CD4-positive, alpha-beta T cell treated with Interleukin-4 for 4 hours (primary cell): ENCODE measurements around the gene CLTB.

Source experiments
- DNase-seq: peaks from one replicate; pipeline ENCODE4 v3.0.0-alpha.2; 2020

CLTB gene

GRCh38 chr5:176379881-176380280 lies 36.5 kb downstream of the CLTB start:
- no peak for DNase-seq

- DNase-seq: no peak
These were observed 43.1 kb downstream of the CLTB start for GRCh38 chr5:176373100-176373818.

- DNase-seq: no peak
These were observed 44.5 kb downstream of the CLTB start for GRCh38 chr5:176371621-176372539.

- DNase-seq: no peak
These were observed 46.2 kb downstream of the CLTB start for GRCh38 chr5:176369934-176370711.

GRCh38 chr5:176368726-176369125 lies 47.6 kb downstream of the CLTB start:
- no peak for DNase-seq

GRCh38 chr5:176366232-176366894 lies 50.0 kb downstream of the CLTB start:
- DNase-seq: no peak

GRCh38 chr5:176365351-176366231 lies 50.7 kb downstream of the CLTB start, which contains the start of gene ARL10:
TSS of gene ARL10 (plus strand) at chr5:176365487. CDS start at chr5:176365564, 77 bp downstream.
- peak; percentile 54 for DNase-seq

- DNase-seq: no peak
These were observed 51.5 kb downstream of the CLTB start for GRCh38 chr5:176364765-176365350.

GRCh38 chr5:176362233-176362490 lies 54.2 kb downstream of the CLTB start:
- no peak for DNase-seq

GRCh38 chr5:176361437-176362232 lies 54.7 kb downstream of the CLTB start, which contains the start of gene KIAA1191:
TSS of gene KIAA1191 (minus strand) at chr5:176361764. CDS start at chr5:176359508, 2,256 bp downstream.
- DNase-seq: peak; percentile 95

- DNase-seq: no peak
These were observed 55.4 kb downstream of the CLTB start for GRCh38 chr5:176360894-176361436.

GRCh38 chr5:176359658-176360057 lies 56.7 kb downstream of the CLTB start:
- DNase-seq: peak; percentile 16

- DNase-seq: no peak
These were observed 60.2 kb downstream of the CLTB start for GRCh38 chr5:176356179-176356566.

GRCh38 chr5:176355400-176356178 lies 60.8 kb downstream of the CLTB start:
- DNase-seq: no peak

- no peak for DNase-seq
These were observed 62.8 kb downstream of the CLTB start for GRCh38 chr5:176353533-176353932.

- no peak for DNase-seq
These were observed 64.0 kb downstream of the CLTB start for GRCh38 chr5:176352116-176352878.

GRCh38 chr5:176350416-176350815 lies 65.9 kb downstream of the CLTB start:
- DNase-seq: no peak

- DNase-seq: no peak
These were observed 73.4 kb downstream of the CLTB start for GRCh38 chr5:176342766-176343458.
